Heart right ventricle (tissue), 16 donors: Measurements from ENCODE around the gene KNOP1. TPM values are rescaled to one million over a fixed set of nuclear protein-coding genes. Genes with fewer than 3 reads are reported as not detected.

ENCODE experiments used
- ATAC-seq, 8 donors: fragments of 200-7000 bp; cut with Tn5 transposase; one replicate each; pipeline ENCODE4 v1.9.1; 2020; ENCODE audit warnings: mild to moderate bottlenecking in 8 of 8, moderate library complexity in 8 of 8, moderate number of reproducible peaks in 1 of 8
- DNase-seq, 2 donors: peaks; one replicate each; pipeline ENCODE4 v3.0.0-alpha.2; 2020
- H3K27ac ChIP-seq, 10 donors: fragments of 200-600 bp; sonication (generic) in 2 of 10; one replicate each; pipeline versions ENCODE4 v1.5.0 to v1.8.0; 2020 to 2022; ENCODE audit warnings: mild to moderate bottlenecking in 3 of 10
- H3K27me3 ChIP-seq, 7 donors: fragments of 200-600 bp; one replicate each; pipeline ENCODE4 v1.8.0; 2021 to 2022; ENCODE audit warnings: mild to moderate bottlenecking in 2 of 7
- H3K36me3 ChIP-seq, 9 donors: fragments of 200-600 bp; sonication (generic) in 1 of 9; one replicate each; pipeline versions ENCODE4 v1.5.0 to v1.8.0; 2020 to 2022; ENCODE audit warnings: mild to moderate bottlenecking in 2 of 9
- H3K4me1 ChIP-seq, 9 donors: fragments of 200-600 bp; sonication (generic) in 1 of 9; one replicate each; pipeline versions ENCODE4 v1.5.0 to v1.8.0; 2020 to 2022; ENCODE audit warnings: mild to moderate bottlenecking in 4 of 9
- H3K4me3 ChIP-seq, 10 donors: fragments of 200-600 bp; sonication (generic) in 2 of 10; one replicate each; pipeline versions ENCODE4 v1.5.0 to v1.8.0; 2020 to 2022; ENCODE audit warnings: mild to moderate bottlenecking in 7 of 10, moderate library complexity in 2 of 10
- H3K9me3 ChIP-seq, 11 donors: fragments of 200-600 bp in 10 of 11; sonication (generic) in 2 of 11; one replicate each; pipeline versions ENCODE4 v1.5.0 to v1.8.0; 2013 to 2022; ENCODE audit warnings: mild to moderate bottlenecking in 2 of 11, control low read depth in 1 of 11, moderate library complexity in 1 of 11
- WGBS, 2 donors: extraction: QIAGEN DNeasy Blood & Tissue Kit; methylation state at CpG; one replicate each; pipeline ENCODE4 v1.1.7; 2013; ENCODE audit warnings: inconsistent platforms in 1 of 2; 5-methylcytosine and 5-hydroxymethylcytosine counted together
- intact Hi-C, 10 donors: fragments of 100-400 bp; cut with DNase I; formaldehyde crosslinking; loops; one replicate each; pipeline versions ENCODE4 v1.11.1 to v1.14.2; 2022
- polyA plus RNA-seq, 2 donors: library from polyadenylated mRNA; stranded (reverse); fragments of 200-250 nt; gene quantifications; one replicate each; pipeline ENCODE4 v1.2.3, GENCODE V29; 2013
- total RNA-seq, 10 donors: library from RNA; stranded (reverse); fragmentation: NEBNext Ultra II Directional in 3 of 10; extraction: Animal tissue kit (Norgen Biotek cat#: 25700) in 3 of 10; gene quantifications; one replicate each; pipeline versions ENCODE4 v1.2.1 to v1.2.4, GENCODE V29; 2021 to 2023
- TF ChIP-seq, protein P1 (sequence below), 9 donors: fragments of 200-600 bp; sonication (generic) in 2 of 9; IDR thresholded peaks; one replicate each; pipeline versions ENCODE4 v1.5.0 to v1.8.0; 2021 to 2022; ENCODE audit warnings: antibody characterized with exemption in 9 of 9, mild to moderate bottlenecking in 5 of 9, moderate library complexity in 1 of 9
- donor health status: Arrhythmogenic right ventricular cardiomyopathy.
- donor health status: ischemic (EF 13 %, LVEDD 7.1; RV severe dilation, severe dysfunction).
- donor health status: healthy with polysubstance abuse.
- donor health status: DM: no; HTN: yes; CAD: no.
- donor health status: DM: no; HTN: no; CAD: no.
- donor health status: ischemic (EF 25% LVEDD 6.9; RV normal size, moderate dysfunction).
- donor health status: ischemic (EF 25% LVEDD 5.7; RV mildly dilated, moderate dysfunction).
- donor health status: healthy.
- donor health status: DM: yes; HTN: yes; CAD: no.
- donor health status: Ischemic cardiomyopathy.
- donor health status: ischemic (EF 35%, LVEDD 5.7; RV mildly dilated, moderate dysfunction).
- donor health status: nonischemic (EF 11% LVEDD 7.7; RV severe dilation, severe dysfunction).
- donor health status: DM: yes; HTN: yes; CAD: no.
- donor health status: PGD.
- donor health status: ischemic (EF 29% LVEDD 5.4; RV normal size, mild dysfunction).
- donor health status: nonischemic (EF 23%, LVEDD 6.1; RV moderate dilation, normal function).

KNOP1 gene
- total and polyA plus RNA-seq, 12 donors, result 4.5 to 25.7 (median 6.7) TPM

DNA sequence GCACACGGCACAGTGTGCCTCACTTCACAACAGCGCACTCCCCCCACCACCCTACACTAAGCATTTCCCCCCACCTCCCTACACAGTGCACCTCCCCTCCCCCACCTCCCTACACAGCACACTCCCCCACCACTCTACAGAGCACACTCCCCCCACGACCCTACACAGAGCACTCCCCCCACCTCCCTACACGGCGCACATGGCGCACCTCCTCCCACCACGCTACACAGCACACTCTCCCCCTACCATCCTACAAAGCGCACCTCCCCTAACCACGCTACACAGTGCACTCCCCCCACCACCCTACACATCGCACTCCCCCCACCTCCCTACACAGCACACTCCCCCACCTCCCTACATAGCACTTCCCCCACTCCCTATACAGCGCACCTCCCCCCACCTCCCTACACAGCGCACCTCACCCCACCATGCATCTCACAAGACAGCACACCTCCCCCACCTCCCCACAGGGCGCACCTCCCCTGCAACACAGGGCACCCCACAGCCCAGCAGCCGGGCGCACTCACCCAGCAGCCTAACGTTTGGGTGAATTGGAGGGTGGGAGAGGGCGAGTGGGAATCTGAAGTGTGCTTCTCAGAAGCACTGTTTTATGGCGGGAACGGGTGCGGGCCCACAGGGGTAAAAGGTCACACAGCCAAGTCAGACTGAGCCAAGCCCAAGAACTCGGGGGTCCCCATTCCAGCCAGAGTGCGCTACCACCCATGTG lies 10.3 kb downstream of the KNOP1 start:
- TF ChIP-seq, protein P1, sequence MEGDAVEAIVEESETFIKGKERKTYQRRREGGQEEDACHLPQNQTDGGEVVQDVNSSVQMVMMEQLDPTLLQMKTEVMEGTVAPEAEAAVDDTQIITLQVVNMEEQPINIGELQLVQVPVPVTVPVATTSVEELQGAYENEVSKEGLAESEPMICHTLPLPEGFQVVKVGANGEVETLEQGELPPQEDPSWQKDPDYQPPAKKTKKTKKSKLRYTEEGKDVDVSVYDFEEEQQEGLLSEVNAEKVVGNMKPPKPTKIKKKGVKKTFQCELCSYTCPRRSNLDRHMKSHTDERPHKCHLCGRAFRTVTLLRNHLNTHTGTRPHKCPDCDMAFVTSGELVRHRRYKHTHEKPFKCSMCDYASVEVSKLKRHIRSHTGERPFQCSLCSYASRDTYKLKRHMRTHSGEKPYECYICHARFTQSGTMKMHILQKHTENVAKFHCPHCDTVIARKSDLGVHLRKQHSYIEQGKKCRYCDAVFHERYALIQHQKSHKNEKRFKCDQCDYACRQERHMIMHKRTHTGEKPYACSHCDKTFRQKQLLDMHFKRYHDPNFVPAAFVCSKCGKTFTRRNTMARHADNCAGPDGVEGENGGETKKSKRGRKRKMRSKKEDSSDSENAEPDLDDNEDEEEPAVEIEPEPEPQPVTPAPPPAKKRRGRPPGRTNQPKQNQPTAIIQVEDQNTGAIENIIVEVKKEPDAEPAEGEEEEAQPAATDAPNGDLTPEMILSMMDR (IDR thresholded peaks at IDR 0.05), result no peak
- no peak overlapping the region for H3K4me3 ChIP-seq
- H3K27ac ChIP-seq, result peak overlapping the region in 8 of 10 donors; percentile 5 to 85 (median 76)
- intact Hi-C loops, result loop anchor here in 1 of 10 donors (10.0 kb wide), 1 partner anchor 63 kb away; no protein-coding TSS in a partner anchor
- peaks cover 0 to 78% (median 10%) of the 10 kb centered on the region in 9 donors for H3K36me3 ChIP-seq
- H3K27me3 ChIP-seq, result no peaks in the 10 kb centered on the region
- H3K9me3 ChIP-seq, result no peaks in the 10 kb centered on the region
- no peak for ATAC-seq
- DNase-seq, result no peak
- H3K4me1 ChIP-seq, result peaks cover 0 to 71% (median 29%) of the 10 kb centered on the region in 9 donors
- 85 to 87% methylated on average over 22 of the region's 22 CpGs for WGBS, 2 donors

DNA sequence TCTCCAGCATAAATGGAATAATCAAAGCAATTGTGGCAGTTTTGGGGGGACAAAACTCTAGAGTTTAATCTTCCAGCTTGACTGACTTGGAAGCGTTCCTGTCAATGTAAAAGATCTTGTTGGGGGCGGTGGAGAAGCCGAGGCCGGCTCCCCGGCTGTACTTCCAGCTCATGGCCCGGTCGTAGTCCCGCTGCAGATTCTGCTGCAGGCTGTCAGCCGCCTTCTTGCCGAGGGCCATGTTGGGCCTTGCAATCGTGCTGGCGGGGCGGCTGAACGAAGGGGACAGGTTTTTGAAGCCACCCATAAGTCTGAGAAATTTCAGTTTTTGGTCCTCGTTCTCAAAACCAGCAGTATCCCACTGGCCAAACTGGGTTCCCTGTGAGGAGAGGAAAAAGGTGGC lies 11.2 kb downstream of the KNOP1 start:
- H3K27me3 ChIP-seq, result no peaks in the 10 kb centered on the region
- no peak for DNase-seq

DNA sequence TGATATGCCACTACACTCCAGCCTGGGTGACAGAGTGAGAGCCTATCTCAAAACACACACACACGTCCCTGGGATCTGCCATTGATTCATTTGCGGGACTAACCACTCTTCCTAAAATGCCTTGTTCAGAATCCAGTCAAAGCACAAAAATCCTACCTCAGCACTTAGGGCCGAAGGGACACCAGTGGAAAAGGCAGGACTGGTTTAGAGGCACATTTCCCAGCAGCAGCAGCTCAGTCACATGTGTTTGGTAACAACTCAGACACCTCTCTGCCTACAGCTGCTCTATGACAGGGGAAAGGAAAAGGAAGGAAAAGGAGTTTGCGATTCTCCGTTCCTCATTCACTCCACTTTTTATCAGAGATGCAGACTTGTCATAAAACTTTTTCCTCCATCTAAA lies 12.2 kb downstream of the KNOP1 start:
- peak overlapping the region in 6 of 10 donors; percentile 26 to 72 (median 66) for H3K27ac ChIP-seq
- peaks cover 0 to 87% (median 13%) of the 10 kb centered on the region in 9 donors for H3K36me3 ChIP-seq
- no peaks in the 10 kb centered on the region for H3K9me3 ChIP-seq
- H3K4me3 ChIP-seq, result no peak overlapping the region
- peaks cover 0 to 64% (median 26%) of the 10 kb centered on the region in 9 donors for H3K4me1 ChIP-seq
- DNase-seq (no peak), ATAC-seq (no peak)
- no peaks in the 10 kb centered on the region for H3K27me3 ChIP-seq
- TF ChIP-seq, protein P1 (IDR thresholded peaks at IDR 0.05), result no peak
- intact Hi-C loops, result loop anchor here in 1 of 10 donors (10.0 kb wide), 1 partner anchor 61 kb away; no protein-coding TSS in a partner anchor
- 85 to 89% methylated on average over 5 of the region's 5 CpGs for WGBS, 2 donors

More for the DNA sequence above, 11.2 kb downstream of the KNOP1 start:
- 96 to 97% methylated on average over 15 of the region's 15 CpGs for WGBS, 2 donors
- TF ChIP-seq, protein P1 (IDR thresholded peaks at IDR 0.05), result no peak
- H3K27ac ChIP-seq, result peak overlapping the region in 2 of 10 donors; percentile 44 to 67
- peaks cover 0 to 69% (median 29%) of the 10 kb centered on the region in 9 donors for H3K4me1 ChIP-seq
- intact Hi-C loops, result loop anchor here in 1 of 10 donors (10.0 kb wide), 1 partner anchor 62 kb away; no protein-coding TSS in a partner anchor
- no peaks in the 10 kb centered on the region for H3K9me3 ChIP-seq
- no peak overlapping the region for H3K4me3 ChIP-seq
- ATAC-seq, result no peak
- peaks cover 0 to 79% (median 10%) of the 10 kb centered on the region in 9 donors for H3K36me3 ChIP-seq

DNA sequence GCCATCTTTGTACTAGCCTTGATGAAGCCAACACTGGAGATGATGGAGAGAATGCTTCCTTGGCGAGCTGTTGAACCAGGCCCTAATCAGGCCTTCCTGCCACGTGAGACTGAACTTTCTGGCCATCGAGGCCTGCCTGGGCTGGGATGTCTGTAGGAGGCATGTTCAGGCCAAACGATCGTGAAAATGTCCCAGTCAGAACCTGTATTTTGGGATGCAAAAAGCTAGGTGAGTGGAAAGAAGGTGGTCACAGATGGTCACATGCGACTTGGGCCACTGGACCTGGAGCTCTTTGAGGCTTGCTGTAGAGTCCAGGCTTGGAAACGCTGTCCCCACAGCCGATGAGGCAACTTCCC lies 12.9 kb downstream of the KNOP1 start:
- 94 to 95% methylated on average over 8 of the region's 8 CpGs for WGBS, 2 donors
- DNase-seq (no peak), ATAC-seq (no peak)
- Histone ChIP-seq H3K27ac (peak overlapping the region in 9 of 10 donors; percentile 22 to 72 (median 65)), H3K4me1 (peaks cover 0 to 64% (median 28%) of the 10 kb centered on the region in 9 donors), H3K4me3 (no peak overlapping the region), H3K9me3 (no peaks in the 10 kb centered on the region), H3K36me3 (peaks cover 0 to 90% (median 13%) of the 10 kb centered on the region in 9 donors), H3K27me3 (no peaks in the 10 kb centered on the region)
- TF ChIP-seq, protein P1 (IDR thresholded peaks at IDR 0.05), result no peak
- intact Hi-C loops, result loop anchor here in 1 of 10 donors (10.0 kb wide), 1 partner anchor 60 kb away; no protein-coding TSS in a partner anchor
